Activated CD4-positive, alpha-beta T cell treated with anti-CD3 and anti-CD28 coated beads, Interleukin-10, Interleukin-2, amounts not matched to agents 100 ng/mL and 50 ng/mL, durations not matched to agents 16 hours and 8 hours (primary cell): ENCODE data around the gene ANKRD13C.

Experiments
- DNase-seq: peaks from one replicate; pipeline ENCODE4 v3.0.0-alpha.2; 2020

ANKRD13C gene

DNA sequence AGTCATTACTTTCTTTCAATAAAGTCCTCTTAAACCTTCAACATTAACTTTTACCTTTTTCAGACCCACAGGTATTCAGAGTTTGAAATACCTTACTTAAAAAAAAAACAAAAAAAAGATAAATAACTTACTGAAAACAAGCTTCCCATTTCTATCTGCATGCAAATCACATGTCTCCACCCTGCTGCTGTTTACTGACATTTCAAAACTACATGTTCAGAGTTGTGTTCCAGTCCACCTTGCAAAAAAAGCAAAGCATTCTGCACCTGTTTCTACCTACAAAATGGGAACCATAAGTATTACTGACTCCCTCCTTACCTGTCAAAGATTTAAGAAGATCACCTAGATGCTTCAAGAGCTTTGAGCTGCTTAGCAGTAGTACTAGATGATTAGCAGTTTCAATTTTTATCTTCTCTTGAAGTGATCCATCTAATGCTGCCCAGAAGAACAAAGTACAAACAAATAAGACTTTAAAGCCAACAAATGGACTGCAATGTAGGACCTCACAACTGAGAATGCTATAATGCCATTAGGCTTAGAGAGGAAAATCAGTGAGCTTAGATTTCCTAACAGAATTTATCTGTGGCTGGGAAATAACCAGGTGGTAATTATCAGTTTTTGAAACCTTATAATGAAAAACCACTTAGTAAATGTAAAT is 61.2 kb downstream of the ANKRD13C start:
- no peak for DNase-seq

DNA sequence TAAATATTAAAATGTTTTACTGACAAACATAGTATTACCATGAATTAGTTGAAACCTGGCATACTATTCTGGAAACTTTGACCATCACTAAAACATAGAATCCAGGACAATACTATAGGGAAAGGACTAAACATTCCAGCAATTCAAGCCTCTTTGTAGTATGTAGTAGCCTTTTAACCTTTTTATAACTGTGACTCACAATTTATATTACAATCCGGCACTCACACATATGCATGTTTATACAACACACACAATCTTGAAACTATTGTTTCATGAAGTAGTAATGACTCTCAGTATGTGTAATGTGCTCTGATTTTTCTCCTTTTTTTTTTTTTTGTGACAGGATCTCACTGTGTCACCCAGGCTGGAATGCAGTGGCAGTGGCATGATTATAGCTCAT is 64.3 kb downstream of the ANKRD13C start:
- DNase-seq = no peak

DNA sequence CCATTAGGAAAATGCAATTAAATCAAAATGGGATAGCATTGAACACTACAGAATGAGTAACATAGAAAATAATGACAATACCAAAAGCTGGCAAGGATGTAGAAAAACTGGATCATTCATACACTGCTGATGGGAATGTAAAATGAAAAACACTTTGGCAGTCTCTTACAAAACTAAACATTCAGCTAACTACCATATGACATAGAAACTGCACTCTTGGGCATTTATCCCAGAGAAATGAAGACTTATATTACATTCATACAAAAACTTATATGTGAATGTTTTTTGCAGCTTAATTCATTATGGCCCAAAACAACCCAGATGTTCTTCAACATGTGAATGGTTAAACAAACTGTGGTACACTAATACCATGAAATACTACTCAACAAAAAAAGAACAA is 66.4 kb downstream of the ANKRD13C start:
- DNase-seq = no peak

DNA sequence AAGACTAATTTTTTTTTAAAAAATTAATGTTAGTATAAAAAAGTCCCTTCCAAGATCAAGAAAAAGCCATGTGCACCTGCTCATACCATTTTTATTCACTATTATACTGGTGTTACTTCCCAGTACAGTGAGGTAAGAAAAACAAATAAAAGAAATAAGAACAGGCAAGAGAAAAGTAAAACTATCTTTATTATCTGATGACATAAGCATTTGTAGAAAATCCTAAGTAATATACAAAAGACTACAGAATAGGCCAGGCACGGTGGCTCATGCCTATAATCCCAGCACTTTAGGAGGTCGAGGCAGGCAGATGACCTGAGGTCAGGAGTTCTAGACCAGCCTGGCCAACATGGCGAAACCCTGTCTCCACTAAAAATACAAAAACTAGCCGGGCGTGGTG is 68.1 kb downstream of the ANKRD13C start:
- DNase-seq = no peak

DNA sequence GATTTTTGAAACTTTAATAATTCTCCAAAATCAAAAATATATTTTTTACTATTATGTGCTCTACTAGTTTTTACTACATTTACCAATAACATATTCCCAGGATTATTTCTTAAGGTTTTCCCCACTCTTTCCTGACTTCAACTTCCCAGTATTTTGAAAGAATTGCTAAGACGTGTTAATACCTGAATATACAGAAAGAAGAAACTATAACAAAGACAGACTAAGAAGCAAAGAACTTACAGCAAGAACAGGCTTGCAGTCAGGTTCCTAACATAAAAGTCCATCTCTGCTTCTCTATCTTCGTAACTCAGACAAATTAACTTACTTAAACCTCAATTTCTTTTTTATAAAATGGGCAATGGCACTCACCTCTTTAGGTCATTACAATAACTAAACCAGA is 70.2 kb downstream of the ANKRD13C start:
- DNase-seq = no peak

DNA sequence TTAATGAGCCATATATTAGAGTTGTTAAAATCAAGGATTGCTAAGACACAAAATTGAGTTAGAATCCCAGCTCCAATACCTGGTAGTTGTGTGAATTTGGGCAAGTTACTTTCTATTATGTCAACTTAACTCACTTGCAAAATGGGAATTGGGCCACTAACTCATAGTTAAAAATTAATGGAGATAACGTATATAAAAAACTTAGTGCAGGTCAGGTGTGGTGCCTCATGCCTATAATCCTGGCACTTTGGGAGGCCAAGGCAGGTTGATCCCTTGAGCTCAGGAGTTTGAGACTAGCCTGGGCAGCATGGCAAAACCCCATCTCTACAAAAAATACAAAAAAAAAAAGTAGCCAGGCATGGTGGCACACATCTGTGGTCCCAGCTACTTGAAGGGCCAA is 75.8 kb downstream of the ANKRD13C start:
- no peak for DNase-seq

DNA sequence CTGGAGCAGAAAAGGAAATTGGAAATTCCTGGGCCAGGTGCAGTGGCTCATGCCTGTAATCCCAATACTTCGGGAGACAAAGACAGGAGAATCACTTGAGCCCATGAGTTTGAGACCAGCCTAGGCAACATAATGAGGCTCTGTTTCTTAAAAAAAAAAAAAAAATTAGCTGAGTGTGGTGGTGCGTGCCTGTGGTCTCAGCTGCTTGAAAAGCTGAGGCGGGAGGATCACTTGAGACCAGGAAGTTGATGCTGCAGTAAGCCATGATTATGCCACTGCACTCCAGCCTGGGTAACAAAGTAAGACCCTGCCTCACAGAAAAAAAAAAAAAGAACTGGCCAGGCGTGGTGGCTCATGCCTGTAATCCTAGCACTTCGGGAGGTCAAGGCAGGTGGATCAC is 76.6 kb downstream of the ANKRD13C start:
- DNase-seq = no peak

DNA sequence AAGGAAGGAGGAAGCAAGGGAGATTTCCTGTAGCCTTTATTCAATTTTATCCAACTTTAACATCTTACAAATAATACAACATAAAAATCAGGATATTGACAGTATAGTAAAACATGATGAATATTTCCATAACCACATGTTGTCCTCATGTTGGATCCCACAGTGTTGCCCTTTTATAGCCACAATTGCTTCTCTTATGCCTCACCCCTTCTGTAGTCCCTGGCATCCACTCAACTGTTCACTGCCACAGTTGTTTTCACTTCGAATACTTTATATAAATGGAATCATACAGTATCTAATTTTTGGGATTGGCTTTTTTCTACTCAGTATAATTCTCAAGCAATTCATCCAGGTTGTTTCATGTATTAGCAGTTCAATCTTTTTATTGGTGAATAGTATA is 88.6 kb downstream of the ANKRD13C start:
- DNase-seq = no peak

DNA sequence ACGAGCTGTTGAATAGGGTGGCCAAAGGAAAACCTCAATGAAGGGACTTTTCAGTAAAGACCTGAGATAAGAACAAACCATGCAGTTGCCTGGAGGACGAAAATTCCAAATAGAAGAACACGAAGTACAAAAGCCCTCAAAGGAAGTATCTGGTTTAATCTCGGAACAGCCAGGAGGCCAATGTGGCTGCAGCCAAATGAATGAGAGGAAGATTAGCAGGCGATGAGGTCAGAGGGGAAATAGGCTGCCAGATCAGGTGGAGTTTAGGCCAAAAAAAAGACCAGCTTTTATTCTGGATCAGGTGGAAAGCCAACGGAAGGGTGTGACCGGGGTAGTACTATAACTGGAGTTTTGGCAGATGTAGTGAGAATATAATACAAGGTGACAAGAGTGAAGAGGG is 89.7 kb downstream of the ANKRD13C start:
- DNase-seq = no peak

DNA sequence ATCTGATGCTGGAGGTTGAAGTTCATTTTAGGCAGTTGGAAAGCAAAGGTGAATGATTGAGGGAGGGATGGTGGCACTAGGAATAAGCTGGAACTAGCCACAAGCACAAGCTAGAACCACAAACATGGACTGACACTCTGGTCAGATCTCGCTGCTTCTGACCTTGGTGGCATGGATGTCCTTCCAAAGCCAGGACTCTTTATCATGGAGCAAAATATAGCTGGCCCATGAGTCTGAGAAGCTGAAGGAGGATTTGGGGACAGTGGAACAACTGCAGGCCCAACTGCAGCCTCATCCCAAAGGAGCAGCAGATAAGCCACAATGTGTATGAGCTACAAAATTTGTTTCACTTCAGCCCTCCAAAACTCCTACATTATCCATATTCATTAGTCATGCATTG is 97.9 kb downstream of the ANKRD13C start:
- DNase-seq = no peak

DNA sequence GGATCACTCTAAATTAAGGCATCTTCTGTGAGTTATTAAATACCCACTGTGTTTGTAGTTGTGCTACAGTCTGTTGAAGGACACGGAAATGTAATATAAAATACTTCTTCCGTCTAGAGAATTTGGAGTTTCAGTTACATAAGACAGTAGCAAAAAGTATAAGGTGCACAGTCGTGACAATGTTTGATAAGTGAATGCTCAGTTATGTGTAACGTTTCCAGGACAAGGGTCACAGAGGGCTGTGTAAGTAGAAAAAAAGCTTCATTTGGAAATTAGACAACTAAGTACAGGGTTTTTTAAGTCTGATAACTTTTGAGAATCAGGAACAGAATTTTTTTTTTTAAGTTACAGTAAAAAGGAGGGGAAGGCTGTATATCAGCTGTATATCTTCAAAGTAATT is 105.8 kb downstream of the ANKRD13C start:
- DNase-seq = no peak

DNA sequence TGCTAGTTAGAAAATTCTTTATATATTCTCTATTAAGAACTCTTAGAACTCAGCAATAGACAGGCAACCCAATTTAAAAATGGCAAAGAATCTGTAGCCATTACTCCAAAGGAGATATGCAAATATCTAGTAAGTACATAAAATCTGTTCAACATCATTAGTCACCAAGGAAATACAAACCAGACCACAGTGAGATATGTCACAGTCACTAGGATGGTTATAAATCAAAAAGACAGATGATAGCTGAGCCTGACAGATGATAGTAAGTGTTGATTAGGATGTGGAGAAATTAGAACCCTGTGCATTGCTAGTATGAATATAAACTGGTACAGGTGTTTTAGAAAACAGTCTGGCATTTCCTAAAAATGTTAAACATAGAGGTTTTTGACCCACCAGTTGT is 106.8 kb downstream of the ANKRD13C start:
- DNase-seq = peak; percentile 36

DNA sequence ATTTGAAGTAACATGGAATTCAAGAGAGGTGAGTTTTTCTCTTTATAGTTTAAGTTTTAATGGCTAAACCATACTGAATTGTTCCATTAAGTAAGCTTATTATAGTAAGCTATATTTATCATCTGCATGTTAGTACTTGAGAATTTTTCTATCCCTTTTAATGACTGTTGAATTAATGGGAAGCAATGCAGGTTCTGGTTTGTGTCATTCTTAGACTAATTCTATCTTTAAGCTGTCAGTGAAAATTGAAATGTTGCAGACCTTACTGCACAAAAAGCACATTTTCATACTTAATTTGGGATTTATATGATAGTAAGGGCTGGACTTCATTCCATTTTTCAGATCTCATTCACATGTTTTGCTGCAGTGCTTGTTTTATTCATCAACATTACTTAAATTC is 107.4 kb downstream of the ANKRD13C start:
- no peak for DNase-seq

DNA sequence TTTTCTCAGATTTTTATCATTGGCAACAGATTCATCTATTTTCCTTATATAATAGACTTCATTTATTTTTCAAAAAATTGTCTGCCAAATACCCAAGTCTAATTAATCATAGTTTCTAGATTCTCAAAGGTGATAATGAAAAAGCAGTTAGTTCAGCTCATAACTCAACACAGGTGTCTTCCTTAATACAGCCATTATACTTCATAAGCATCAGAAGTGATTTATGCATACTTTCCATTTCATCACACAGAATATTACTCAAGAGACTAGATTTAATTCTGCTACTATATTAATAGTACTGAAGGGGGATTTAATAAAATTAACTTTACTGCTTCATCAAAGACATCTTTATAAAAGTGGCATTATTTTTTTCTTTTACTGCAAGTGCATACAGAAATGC is 114.6 kb downstream of the ANKRD13C start:
- DNase-seq = no peak

DNA sequence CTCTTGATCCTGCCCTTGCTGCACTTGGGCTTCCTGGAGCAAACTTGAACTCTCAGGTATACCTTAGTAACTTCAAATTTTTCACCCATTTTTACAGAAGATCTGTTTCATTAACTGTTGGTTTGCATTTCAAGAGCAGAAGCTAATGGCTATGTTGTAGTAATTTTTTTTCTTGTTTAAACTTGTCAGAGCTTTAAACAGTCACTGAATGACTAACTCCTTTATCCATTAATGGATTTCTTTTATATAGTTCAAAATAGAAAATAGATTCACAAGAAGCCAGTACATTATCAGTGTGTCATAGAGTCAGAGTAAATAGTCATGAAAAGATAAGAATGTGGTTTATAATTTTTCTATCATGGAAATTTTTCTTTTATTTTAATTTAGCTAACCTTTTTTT is 119.8 kb downstream of the ANKRD13C start:
- no peak for DNase-seq

DNA sequence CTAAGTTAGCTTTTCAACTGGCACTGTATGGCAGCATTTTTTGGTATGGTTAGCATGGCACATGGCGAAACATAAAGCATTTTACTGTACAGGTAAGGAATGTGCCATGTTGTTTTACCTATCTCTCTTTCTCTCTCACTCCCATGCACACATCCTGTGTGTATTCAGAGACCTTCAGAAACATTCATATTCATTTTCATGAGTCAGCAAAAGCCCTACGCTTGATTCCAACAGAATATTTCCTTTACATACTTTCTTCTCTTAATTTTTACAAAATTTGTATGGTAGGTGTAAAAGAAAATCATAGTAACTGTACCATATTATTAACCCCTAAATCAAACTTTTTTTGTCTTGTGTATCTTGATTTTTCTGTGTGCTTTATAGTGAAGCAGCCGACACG is 123.0 kb downstream of the ANKRD13C start:
- DNase-seq = no peak

DNA sequence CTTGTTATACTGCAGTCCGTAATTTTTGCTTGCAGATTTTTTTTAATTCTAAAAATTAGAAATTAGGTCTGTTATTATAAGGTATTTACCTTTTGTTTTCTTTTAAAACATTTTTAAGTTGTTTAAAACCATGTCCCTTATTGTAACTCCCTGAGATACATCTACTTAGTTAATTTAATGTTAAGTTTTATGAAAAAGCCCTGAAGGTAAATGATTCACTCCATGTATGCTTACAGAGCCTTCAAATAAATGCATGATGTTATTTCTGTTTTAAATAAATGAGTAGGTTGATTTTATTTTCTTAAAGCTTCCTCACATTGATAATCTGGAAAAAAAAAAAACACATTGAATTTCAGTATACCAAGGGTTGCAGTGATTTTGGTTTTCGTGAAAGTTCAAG is 125.9 kb downstream of the ANKRD13C start:
- DNase-seq = no peak

DNA sequence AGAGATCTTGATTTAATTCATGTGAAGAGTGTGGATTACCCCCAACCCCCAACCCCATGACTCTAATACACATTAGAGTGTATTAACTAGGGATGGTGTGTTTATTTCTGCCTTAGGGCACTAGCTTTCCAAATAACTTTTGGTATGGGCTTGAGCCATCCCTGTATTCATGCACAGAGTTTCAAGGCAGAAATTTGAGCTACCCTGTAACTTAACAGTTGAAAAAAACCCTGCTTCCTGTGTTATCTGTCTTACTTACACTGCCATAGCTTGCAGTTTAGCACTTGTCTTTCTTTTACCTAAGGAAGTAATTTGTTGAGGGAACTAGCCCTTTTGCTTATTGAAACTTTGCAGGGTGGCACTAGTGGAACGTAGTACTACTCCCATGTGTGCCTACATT is 127.1 kb downstream of the ANKRD13C start:
- peak; percentile 5 for DNase-seq

DNA sequence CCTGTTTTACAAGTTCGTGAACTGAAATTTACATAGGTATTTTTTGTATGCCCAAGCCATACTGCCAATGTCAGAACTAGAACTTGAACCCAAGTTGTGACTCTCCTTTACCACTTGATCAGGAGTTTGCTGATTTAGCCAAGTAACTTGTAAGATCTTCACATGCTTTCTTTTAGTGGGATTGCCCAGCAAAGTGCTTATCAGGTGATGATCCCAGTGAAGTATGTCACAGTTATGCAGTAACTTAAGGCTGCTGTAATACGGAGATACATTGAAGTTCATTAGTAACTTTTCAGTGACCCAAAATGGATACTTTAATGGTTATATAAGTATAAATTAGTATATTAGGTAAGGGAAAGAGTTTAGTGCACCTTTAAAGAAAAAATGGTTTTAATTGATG is 129.6 kb downstream of the ANKRD13C start:
- no peak for DNase-seq

DNA sequence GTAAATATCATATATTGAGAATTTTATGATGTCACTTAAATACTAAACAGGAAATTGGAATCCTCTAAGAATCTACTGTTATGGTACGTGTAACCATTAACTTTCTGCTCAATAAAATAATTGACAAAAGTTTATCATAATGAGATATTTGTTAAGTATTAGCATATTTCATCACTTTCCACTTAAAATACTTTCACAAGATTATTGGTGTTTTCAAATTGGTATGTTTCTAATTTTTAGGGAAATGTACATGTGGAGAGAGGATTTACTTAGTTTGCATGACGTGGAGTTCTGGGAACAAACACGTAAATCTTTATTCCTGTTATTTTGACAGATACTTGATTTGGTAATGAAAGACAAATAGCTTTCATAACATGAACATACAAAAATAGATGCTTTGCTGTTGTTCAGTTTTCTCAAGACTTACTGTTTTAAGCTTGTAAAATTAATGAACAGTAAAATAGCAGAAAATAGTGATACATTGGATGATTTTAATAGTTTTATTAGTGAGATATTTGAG is 131.7 kb downstream of the ANKRD13C start:
- no peak for DNase-seq

DNA sequence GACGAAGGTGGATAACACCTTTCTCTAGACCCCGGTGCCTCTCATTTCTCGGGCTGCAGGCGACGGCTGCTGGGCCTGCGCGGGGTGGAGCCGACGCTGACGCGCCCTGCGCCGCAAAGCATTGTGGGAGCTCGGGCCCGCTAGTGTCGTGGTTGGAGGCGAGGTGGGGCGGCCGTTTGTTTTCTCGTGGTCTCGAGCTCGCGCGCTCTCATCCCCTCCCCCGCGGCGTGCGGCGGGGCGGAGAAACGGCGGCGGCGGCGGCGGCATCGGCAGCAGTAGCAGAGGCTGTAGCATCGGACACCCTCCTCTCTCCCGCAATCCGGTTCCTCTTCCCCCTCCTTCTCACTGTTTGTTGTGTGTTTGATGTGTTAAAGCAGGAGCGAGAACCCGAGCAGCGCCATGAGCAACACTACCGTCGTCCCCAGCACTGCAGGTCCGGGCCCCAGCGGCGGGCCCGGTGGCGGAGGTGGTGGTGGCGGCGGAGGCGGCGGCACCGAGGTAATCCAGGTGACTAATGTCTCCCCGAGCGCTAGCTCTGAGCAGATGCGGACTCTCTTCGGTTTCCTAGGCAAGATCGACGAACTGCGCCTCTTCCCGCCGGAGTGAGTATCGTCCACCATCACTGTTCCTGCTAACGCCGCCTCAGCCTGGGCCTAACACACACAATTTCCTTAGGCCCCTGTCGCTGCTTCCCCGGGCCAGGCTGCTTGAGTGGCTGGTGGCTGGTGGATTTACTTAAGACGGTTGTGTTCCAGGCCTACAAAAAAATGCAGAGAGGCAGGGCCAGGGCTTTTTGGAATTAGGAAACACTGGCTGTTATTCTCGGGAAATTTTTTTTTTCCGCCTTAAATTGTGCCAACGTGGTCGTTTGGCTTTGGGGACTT is 133.0 kb downstream of the ANKRD13C start, which contains the start of gene SRSF11:
Gene SRSF11 (plus strand): TSS at position 143 of the 884 bp plus-strand sequence. CDS start 257 bp downstream, at position 400.
- peak; percentile 97 for DNase-seq

DNA sequence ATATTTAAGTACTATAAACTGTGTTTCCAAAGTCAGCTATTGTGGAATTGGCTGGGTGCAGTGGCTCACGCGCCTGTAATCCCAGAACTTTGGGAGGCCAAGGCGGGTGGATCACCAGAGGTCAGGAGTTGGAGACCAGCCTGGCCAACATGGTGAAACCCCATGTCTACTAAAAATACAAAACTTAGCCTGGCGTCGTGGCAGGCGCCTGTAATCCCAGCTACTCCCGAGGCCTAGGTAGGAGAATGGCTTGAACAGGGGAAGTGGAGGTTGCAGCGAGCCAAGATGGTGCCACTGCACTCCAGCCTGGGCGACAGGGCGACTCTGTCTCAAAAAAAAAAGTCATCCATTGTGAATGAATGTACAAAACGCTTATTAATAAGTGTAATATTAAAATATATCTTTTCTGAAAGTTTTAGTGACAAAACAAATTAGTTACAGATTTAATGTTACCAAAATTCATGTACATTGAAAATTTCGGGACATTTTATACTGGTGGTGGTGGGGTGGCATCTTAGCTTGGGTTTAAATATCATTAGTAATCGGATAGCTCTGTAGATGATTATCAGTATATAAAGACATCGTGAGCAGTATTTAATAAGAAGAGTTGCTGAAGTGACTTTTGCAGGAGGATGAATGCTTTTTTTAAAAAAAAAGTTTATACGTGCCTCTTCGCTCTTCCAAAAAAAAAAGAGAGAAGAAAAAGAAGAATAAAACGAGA is 133.8 kb downstream of the ANKRD13C start:
- no peak for DNase-seq

DNA sequence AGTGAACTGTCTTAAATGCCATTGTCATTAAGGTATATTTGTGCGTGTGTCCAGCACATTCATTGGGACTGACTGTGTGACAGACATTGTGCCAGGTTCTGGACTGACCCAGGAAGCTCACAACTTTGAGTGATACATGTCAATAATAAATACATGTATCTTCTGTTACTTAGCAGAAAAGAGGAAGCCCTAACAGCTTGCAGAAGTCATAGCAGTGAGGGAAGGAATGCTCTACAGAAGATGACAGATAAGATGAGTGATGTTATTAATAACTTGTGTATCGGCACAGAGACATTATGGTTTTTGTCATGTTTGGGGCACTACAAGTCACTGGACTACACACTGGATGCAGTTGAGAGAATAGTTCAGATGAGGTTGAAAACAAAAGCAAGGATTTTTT is 134.5 kb downstream of the ANKRD13C start:
- DNase-seq = no peak

DNA sequence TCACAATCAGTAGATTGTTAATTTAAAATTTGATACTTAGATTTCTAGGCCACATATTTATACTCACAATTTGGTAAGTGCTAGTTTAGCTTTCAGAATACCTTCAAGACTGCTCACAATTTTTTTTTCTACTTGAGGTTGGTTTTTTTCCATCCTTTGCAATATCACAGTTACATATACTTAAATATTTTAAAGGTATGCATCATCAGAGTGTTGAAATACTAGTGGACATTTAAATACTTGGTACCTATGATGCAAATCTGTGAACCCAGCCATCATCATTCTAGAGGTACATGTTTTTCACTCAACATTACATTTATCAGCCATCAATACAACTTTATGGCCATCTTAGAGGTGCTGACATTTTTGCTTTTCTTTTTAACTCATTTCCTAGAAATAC is 143.0 kb downstream of the ANKRD13C start:
- no peak for DNase-seq
